GM18907 (cell line): Measurements from ENCODE around the gene NPEPL1.

Source experiments
- ATAC-seq: cut with Tn5 transposase; IDR thresholded peaks from one replicate; pipeline ENCODE4 v1.9.1; 2021; ENCODE audit warnings: mild to moderate bottlenecking, moderate library complexity; ENCODE audit not compliant: unreplicated experiment

The NPEPL1 gene

GRCh38 chr20:58657262-58657661 lies 35.3 kb upstream of the NPEPL1 start:
- ATAC-seq = no peak

- ATAC-seq = no peak
These were observed 34.6 kb upstream of the NPEPL1 start for GRCh38 chr20:58657986-58658385.

DNA sequence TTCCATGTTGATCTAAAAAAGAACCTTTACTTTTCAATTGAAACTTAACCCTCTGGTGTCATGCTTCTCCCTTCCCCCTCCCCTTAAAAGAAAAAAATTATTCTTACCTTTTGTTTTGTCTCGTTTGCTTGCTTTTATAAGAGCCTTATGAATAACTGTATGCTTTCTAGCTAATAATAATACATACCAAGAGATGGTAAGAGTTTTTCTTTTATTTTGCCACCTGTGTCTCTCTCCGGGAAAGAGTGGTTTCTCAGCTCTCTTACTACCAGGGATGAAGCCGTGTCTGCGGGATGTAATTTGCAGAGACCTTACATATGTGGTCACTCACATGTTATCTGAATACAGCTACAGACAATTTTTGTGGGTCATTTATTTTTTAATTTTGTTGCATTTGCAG lies 33.8 kb upstream of the NPEPL1 start:
- no peak for ATAC-seq

DNA sequence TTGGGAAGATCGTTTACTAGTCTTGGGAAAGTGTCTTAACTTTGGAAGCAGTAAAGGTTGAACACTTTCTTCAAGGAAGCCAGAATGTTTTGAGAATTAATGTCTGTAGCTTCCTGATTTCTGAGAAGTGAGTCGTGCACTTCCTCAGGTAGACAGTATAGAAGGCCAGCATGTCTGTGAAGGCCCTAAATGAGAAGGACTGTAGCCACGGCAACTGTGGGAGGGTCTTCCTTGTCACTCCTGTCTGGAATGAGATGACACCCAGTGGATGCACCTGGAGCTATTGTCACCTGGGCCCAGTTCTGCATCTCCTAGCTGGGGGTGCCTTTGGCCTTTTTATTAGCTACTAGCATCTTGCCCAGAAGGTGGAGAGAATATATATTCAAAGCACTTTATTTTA lies 32.8 kb upstream of the NPEPL1 start:
- ATAC-seq = no peak

GRCh38 chr20:58660855-58661597 lies 31.6 kb upstream of the NPEPL1 start:
- ATAC-seq = no peak

- ATAC-seq = no peak
These were observed 30.8 kb upstream of the NPEPL1 start for GRCh38 chr20:58661598-58662473.

DNA sequence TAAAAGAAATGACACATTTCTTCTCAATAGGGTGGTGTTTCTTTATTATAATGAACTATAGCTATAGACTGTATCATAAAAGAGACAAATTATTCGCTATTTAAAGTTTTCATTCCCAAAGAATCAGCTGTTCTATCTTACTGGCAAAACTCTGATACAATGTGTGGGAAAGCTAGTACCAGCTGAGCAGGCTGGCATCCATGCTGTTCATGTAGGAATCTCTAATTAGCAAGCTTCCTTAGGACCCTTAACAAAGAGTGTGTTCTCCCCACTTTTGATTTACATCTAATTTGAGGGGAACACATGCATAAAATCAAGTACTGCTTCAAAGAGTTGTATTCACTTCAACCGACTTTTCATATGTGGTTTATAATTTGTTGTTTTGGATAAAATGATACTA lies 28.3 kb upstream of the NPEPL1 start:
- ATAC-seq = no peak

DNA sequence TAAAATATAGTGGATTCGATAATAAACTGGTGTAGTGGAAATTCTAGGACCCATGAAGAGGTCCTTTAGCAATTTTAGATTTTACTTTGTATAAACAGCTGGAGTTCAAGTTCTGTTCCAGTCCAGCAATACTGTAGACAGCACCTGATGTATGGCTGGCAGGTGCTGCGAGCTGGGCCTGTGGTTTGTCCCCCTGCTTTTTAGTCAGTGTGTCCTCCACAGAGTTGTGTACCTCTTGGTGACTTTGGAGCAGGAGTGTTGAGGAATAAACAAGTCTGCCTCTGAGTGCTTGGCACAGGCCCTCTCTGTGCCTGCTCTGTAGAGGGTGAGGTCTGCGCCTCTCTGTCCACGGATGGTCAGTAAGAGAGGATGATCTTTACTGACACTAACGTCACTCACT lies 27.7 kb upstream of the NPEPL1 start:
- no peak for ATAC-seq

DNA sequence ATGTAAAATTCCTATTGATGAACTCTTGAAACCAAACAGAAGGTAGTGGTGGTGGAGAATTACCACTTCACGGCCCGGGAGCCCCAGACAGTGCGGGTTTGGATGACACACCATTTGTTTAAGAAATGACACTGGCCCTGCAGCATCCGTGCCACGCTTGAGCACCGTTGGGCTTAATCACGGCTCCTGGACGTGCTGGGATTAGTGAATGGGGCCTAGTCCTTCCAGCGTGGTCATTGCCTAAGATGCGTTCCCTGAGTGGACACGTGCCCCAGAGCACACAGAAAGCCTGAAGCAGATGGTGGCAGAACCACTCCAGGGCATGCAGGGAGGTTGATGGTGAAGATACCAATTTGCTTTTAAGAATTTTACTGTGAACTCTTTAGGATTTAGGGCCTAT lies 27.0 kb upstream of the NPEPL1 start:
- ATAC-seq = no peak

- ATAC-seq = no peak
These were observed 25.9 kb upstream of the NPEPL1 start for GRCh38 chr20:58666702-58667101.

DNA sequence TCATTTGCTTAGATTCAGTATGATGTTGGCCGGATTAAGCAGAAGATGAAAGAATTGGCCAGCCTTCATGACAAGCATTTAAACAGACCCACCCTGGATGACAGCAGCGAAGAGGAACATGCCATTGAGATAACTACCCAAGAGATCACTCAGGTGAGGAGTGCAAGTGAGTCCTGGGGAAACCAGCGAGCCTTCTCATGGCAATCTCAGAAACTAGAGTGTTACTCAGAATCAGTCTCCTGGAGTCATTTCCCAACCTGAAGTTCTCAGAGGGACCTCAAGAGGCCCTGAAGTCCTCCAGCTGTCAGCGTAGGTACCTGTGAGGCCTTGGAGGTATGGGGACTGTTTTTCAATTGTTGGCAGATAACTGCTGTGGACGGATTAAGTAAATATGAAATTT lies 24.6 kb upstream of the NPEPL1 start:
- ATAC-seq = no peak

DNA sequence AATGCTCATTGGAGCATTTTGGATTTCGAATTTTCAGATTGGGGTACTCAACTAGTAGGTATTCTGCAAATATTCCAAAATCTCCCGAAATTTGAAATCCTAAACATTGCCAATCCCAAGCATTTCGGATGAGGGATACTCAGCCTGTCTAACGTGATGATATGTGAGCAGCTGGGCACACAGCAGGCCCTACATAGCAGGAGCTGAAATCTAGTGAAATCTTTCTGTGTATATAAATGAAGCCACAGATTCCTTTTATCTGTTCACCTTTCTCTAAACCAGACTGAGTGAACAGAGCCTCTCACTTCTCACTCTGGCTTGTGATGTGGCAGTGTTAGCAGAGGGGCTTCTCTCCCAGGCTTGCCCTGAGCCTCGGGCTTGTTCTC lies 23.7 kb upstream of the NPEPL1 start:
- peak; percentile 19 for ATAC-seq

DNA sequence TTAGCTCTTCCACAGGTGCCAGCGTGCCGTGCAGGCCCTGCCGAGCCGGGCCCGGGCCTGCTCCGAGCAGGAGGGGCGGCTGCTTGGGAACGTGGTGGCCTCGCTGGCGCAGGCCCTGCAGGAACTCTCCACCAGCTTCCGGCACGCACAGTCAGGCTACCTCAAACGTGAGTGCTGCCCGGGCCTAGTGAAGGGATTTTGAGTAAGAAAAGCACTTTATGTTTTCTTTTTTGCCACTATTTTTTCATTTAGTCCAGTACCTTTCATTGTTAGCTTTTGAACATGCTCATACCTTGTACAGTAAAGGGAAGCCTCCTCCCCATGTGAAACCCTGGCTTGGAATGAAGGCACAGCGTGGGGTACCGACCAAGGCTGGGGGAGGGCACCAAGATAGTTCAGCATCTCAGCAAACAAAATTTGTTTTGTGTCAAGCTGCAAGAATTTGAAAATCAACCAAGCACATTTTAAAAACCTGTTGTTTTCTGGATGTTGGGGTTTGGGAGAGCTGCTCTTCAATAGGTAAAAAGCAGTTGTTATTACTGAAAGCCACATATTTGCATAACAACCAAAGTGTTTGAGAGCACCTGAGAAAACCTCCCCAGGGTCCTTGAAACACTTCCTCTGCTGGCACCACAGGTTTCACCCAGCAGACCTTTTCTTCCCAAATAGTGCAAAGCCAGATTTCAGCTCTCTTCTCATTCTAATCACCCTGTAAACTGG lies 23.2 kb upstream of the NPEPL1 start:
- ATAC-seq = peak; percentile 76

DNA sequence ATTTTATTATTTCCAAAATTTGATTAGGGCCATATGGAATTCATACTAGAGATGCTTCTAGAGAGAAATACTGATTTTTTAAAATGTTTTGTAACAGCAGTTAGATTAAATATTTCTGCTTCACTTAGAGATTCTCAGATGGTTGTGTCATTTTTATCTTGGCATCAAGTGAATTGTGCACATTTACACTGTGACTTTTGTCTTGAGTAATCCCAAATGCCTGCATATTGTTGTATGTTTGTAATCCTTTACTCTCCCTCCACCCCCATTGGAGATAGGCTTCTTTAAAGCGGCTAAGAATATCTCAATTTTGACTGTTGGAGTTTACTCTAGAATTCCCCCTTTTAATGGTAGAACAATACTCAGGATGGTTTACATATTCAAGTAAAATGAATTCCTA lies 22.5 kb upstream of the NPEPL1 start:
- ATAC-seq = no peak

DNA sequence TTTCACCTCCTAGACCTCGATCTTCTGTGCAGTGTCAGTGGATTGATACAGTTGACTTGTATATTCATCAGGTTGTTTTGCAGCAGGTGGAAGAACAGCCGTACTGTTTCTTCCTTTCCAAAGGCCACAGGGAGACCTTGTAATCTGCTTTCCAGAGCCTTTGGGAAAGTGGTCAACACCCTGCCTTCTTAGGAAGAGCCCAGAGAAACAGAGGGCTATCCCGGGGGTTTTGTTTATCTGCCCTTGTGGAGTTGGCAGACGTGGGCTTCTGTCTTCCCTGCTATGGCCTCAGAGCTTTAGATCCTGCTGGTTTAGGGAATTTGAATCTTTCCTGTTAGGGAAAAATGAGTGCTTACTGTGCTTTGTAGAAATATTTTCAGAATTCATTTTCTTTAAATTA lies 21.9 kb upstream of the NPEPL1 start:
- ATAC-seq = no peak

DNA sequence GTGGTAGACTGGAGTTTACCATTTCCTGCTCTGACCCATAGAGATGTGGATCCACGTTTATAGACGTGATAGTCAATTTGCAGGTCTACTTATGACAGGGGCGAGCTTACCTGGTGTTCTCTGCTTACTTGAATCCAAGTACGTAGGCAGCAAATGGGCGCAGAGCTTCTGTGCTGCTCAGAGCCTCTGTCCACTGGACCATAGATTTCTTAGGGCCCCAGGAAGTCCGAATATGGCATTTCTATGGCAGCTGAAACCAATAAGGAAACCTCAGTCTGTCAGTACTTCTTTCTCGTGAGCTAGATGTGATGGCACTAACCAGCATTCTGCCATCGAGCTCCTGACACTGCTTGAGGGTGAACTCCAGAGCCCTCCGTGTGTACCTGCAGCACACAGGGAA lies 19.5 kb upstream of the NPEPL1 start:
- ATAC-seq = no peak

DNA sequence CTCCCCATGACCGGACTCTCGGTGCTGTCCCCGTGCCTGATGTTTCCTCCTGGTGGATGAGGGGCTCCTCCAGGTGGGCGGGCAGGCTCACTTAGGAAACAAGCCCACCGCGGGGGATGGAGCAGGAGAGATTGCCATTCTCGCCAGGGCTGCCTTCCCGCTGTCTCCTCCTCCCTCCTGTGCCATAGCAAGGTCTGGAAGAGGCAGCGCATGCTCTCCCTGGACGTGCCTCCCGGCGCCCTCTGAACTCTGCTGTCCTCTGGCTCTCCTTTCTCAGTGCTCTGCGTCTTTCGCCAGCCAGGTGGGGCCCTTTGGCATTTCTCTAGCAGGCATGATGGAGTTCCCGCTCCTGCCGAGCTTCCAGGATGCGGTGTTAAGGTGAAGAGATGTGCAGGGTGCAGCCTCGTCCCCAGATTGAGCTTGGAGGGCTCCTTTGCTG lies 17.4 kb upstream of the NPEPL1 start:
- ATAC-seq = no peak

DNA sequence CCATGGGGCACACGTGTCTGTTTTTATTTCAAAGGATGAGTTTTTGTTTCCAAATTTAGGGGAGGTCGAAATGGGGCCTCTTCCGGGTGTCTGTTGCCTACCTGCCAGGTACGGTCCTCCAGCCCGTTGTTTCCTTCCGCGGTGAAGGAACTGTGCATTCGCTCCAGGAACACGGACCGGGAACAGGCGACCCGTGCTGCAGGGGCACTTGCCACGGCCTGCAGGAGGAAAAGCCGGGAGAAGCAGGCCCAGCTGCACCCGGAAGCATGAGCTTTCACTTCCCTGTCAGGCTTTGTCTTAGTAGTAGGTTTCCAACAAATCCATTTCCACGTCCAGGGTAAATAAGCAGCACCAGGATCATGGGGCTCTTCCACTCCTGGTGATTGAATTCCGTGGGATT lies 17.0 kb upstream of the NPEPL1 start:
- ATAC-seq = no peak

DNA sequence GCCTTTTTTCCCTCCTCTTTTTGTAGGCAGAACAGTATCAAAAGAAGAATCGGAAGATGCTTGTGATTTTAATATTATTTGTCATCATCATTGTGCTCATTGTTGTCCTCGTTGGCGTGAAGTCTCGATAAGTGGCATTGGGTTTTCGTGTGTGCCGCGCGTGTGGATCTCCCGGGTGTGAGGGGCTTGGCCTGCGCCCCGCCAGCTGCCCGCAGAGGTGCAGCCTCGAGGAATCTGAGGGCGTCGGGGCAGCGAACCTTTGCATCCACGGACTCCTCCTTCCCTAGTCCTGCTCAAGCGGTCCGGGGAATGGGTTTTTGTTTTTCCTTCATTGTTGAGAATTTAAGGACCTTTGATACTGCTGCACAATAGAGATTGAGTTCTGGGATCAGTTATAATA lies 16.4 kb upstream of the NPEPL1 start:
- ATAC-seq = no peak

DNA sequence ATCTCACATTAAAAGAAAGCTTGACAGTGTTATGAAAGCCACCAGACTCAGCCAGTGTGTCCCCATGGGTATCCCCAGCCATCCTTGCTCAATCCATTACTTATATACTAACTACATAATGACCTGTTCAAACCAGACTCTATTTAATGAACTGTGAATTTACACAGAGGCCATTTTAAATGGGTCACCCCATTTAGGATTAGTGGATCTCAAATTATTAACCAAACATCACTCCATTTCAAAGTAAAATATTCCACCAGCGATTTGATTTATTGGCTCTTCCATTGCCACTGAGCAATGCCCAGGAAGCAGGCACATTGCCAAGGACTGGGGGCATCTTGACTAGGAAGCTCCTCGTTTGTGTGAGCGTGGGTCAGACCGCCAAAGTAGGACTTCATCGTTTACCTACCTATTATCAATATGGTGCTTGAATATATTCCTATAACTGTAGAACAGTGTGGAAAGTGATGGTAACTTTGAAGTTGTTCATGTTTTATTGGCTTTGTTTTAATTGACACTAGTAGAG lies 15.5 kb upstream of the NPEPL1 start:
- no peak for ATAC-seq

- ATAC-seq = no peak
These were observed 14.8 kb upstream of the NPEPL1 start for GRCh38 chr20:58677808-58678207.
